Effector memory CD4-positive, alpha-beta T cell (primary cell): ENCODE data around the gene USP35.
"Not testable (repeated sequence)": the region's sequence is repeated elsewhere in the genome, so short reads cannot be mapped to it uniquely, and the experiment has no call there.

Experiments used
- DNase-seq, 3 donors: peaks; one replicate each; pipeline ENCODE4 v3.0.0-alpha.2; 2020
- H3K27ac ChIP-seq: 2 replicates; pipeline ENCODE4 v1.7.0; 2013; ENCODE audit warnings: mild to moderate bottlenecking, low read length, moderate library complexity; ENCODE audit not compliant: insufficient read depth, poor library complexity, severe bottlenecking
- H3K27me3 ChIP-seq: replicated peaks from 2 replicates; pipeline ENCODE4 v1.7.0; 2013; ENCODE audit warnings: mild to moderate bottlenecking, low read length; ENCODE audit not compliant: insufficient read depth, control insufficient read depth, poor library complexity, severe bottlenecking
- H3K36me3 ChIP-seq: 2 replicates; pipeline ENCODE4 v1.7.0; 2013; ENCODE audit warnings: mild to moderate bottlenecking, low read length, moderate library complexity; ENCODE audit not compliant: control insufficient read depth, insufficient read depth
- H3K4me1 ChIP-seq: 2 replicates; pipeline ENCODE4 v1.7.0; 2013; ENCODE audit warnings: low read length, mild to moderate bottlenecking; ENCODE audit not compliant: control insufficient read depth, insufficient read depth, poor library complexity, severe bottlenecking
- H3K4me3 ChIP-seq: 2 replicates; pipeline ENCODE4 v1.7.0; 2013; ENCODE audit warnings: low read length, low read depth, mild to moderate bottlenecking; ENCODE audit not compliant: insufficient read depth, poor library complexity, severe bottlenecking
- H3K9me3 ChIP-seq: 2 replicates; pipeline ENCODE4 v1.7.0; 2013; ENCODE audit warnings: mild to moderate bottlenecking, low read length, moderate library complexity; ENCODE audit not compliant: control insufficient read depth

Gene USP35

DNA sequence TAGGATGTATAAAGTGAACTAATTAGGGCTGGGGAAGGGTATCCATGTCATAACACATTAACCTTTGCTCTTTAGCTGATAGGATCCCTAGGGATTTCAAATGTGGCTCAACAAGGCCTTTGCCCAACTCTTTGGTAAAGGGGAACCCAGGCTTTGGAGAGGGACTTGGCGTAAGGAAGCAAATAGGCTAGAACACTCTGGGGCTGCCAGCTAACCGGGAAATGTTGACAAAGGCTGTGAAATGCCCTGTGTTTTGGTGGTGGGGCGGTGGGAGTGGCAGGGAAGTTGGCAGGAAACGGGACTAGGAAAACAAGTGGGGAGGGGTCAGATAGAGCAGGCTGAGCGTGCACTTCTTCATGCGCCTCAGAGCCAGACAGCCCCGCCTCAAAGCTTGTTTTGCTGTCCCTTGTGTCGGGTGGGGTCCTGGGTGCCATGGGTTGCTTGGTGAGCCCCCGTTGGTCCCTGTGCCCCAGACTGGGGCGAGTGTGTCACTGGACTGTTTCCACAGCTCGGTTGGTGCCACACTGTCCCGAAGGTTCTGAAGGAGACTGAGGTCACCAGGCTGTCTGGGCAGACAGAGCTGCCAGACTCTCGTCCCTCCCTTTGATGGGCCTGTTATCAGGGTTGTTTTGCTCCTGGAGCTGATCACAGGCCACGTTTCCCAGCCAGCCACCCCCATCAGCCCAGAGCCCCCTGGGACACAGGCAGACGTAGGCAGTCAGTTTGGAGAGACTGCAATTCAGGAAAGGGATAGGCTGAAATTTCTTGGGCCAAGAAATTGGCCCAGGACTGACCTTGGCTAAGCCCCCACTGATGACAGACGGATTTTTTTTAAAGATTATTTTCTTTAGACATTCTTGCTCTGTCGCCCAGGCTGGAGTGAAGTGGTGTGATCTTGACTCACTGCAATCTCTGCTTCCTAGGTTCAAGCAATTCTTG lies 19.9 kb upstream of the USP35 start:
- no peak overlapping the region for H3K4me3 ChIP-seq
- DNase-seq = no peak

DNA sequence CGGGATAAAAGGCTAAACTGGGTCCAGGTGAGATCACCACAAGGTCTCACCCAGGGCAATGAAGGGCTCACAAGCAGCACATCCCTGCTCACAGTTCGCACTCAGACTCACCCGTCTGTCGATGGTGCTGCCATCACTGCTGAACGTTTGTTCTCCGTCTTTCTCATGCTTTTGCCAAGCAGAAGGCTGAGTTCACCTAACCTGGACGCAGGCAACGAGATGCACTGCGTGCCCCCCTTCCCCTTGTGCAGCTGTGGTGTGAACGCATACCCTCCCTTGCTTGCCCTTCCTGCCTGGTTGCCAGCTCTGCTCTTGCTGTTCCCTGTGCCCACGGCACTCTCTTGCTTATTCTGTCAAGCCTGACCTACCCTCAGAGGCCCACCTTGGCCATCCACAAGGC lies 18.3 kb upstream of the USP35 start:
- DNase-seq = no peak
- Histone ChIP-seq H3K4me3 (no peak overlapping the region), H3K27me3 (no peaks in the 10 kb centered on the region), H3K36me3 (peaks cover 15% of the 10 kb centered on the region), H3K27ac (no peak overlapping the region), H3K4me1 (no peaks in the 10 kb centered on the region), H3K9me3 (no peaks in the 10 kb centered on the region)

More for the DNA sequence above, 19.9 kb upstream of the USP35 start:
- Histone ChIP-seq H3K27me3 (no peaks in the 10 kb centered on the region), H3K36me3 (peaks cover 10% of the 10 kb centered on the region), H3K27ac (no peak overlapping the region), H3K4me1 (no peaks in the 10 kb centered on the region), H3K9me3 (no peaks in the 10 kb centered on the region)

DNA sequence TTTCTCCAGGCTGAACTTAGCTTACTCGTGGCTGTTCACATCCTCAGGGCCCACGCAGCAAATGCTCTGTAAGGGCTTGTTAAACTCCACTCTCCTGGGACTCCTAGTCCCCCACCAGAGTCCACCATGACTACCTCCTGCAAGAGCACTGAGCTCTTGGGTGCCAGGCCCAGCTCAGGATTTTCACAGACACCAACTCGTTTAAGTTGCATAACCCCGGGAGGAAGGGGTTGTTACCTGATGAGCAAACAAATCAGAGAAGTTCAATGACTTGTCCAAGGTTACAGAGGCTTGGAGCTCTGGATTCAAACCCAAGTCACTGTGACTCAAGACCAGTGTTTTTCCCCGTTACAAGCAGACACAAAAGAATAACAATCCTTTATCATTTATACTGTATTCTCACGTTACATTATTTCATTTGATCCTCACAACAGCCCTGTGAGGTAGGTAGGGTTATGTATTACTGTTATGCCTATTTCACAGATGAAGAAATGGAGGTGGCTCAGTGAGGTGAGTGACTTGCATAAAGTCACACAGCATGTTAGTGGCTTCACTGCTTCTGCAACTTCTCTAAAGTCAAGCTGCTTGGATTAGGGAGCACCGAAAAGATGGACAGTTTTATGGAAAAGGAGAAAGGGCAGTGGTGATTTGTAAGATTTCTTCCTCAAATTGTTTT lies 17.7 kb upstream of the USP35 start:
- Histone ChIP-seq H3K36me3 (peaks cover 15% of the 10 kb centered on the region), H3K4me1 (no peaks in the 10 kb centered on the region), H3K4me3 (no peak overlapping the region), H3K27ac (no peak overlapping the region), H3K9me3 (no peaks in the 10 kb centered on the region), H3K27me3 (no peaks in the 10 kb centered on the region)
- DNase-seq = no peak

DNA sequence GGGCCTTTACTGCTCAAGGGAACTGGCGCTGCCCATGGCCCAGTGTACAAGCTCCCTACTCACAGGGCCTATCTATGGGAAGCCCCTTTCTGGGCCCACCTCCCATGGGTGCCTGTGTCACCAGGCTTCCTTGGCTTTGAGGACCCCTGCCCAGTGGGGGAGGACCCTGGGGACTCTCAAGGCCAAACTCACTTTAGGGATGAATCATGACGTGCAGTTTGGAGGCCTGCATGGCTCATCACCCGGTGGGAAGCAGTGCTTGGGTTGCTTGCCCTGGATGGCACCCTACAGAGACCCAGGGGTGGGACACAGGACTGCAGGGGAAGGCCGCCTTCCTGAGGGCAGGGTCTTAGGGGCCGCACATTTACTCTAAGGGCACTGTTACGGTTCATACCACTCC lies 16.8 kb upstream of the USP35 start:
- Histone ChIP-seq H3K9me3 (no peaks in the 10 kb centered on the region), H3K36me3 (peaks cover 15% of the 10 kb centered on the region), H3K4me3 (no peak overlapping the region), H3K27me3 (no peaks in the 10 kb centered on the region), H3K4me1 (no peaks in the 10 kb centered on the region), H3K27ac (no peak overlapping the region)
- DNase-seq = no peak

DNA sequence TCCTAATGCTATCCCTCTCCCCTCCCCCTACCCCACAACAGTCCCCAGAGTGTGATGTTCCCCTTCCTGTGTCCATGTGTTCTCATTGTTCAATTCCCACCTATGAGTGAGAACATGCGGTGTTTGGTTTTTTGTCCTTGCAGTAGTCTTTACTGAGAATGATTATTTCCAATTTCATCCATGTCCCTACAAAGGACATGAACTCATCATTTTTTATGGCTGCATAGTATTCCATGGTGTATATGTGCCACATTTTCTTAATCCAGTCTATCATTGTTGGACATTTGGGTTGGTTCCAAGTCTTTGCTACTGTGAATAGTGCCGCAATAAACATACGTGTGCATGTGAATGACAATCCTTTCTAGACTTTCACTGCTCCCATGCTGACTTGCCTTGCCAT lies 12.9 kb upstream of the USP35 start:
- peaks cover 15% of the 10 kb centered on the region for H3K36me3 ChIP-seq
- not testable (repeated sequence) for H3K9me3 ChIP-seq, H3K4me3 ChIP-seq, DNase-seq, H3K27ac ChIP-seq, H3K4me1 ChIP-seq, H3K27me3 ChIP-seq

DNA sequence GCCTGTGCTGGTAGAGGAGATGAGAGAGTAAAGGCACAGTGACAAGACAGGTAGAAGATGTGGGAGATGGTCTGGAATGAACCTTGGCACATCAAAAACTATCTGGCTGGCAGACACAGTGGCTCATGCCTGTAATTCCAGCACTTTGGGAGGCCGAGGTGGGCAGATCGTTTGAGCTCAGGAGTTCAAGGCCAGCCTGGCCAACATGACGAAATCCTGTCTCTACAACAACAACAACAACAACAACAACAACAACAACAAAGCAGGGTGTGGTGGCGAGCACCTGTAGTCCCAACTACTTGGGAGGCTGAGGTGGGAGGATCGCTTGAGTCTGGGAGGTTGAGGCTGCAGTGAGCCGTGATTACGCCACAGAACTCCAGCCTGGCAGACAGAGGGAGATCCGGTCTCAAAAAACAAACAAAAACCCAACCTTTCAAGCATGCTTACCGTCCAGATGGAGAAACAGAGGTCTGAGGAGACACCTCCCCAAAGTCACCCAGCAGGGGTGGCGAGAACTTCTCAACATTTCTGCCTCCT lies 12.0 kb upstream of the USP35 start:
- no peak overlapping the region for H3K27ac ChIP-seq
- DNase-seq = no peak
- no peak overlapping the region for H3K4me3 ChIP-seq
- no peaks in the 10 kb centered on the region for H3K4me1 ChIP-seq
- no peaks in the 10 kb centered on the region for H3K27me3 ChIP-seq
- peaks cover 15% of the 10 kb centered on the region for H3K36me3 ChIP-seq
- no peaks in the 10 kb centered on the region for H3K9me3 ChIP-seq

DNA sequence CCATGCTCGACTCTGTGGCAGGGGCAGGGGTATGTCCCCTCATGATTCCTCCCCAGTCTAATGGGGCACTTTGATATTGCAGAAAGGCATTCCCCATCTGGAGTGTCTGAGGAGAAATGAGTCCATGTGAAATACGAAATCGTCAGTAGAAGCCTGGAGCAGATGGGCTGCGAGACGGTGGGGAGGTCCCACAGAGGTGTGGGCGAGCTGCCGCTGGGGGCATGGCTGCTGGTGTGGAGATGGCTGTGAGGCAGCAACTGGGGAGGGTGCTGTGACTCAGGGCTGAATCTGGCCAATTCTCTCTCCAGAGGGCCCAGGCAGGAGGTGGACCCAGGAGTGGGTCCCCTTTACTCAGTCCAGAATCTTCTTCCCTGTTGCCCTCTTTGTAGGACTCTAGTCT lies 11.5 kb upstream of the USP35 start:
- H3K4me3 ChIP-seq = no peak overlapping the region
- no peaks in the 10 kb centered on the region for H3K27me3 ChIP-seq
- no peak for DNase-seq
- no peaks in the 10 kb centered on the region for H3K4me1 ChIP-seq
- H3K36me3 ChIP-seq = peaks cover 15% of the 10 kb centered on the region
- no peak overlapping the region for H3K27ac ChIP-seq
- H3K9me3 ChIP-seq = no peaks in the 10 kb centered on the region

DNA sequence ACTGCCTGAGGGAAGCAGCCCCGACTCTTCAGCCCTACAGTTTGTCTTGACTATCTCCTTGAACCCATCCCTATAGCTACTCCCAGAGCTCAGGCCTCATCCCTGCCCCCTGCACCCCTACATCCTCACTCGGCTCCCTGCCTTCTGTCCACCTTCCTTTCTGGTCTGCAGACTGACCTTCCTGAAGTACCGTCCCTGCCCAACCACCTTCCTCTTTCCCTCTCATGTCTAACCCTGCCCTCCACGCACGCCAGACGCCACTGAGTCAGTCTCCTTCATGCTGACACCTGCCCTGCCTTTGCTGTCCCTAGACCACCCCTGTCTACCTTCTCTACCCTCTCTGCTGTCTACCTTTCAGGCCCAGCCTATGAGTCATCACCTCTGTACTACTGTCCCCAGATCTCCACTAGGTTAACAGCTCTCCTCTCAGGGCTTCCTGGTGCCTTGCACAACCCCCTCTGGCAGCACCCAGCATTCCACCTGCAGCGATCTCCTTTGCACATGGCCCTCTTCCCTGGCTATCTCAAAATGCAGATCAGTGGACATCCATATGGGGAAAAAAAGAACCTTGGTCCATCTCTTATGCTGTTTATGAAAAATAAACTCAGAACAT lies 9.2 kb upstream of the USP35 start:
- Histone ChIP-seq H3K9me3 (no peaks in the 10 kb centered on the region), H3K4me1 (no peaks in the 10 kb centered on the region), H3K27me3 (no peaks in the 10 kb centered on the region), H3K4me3 (no peak overlapping the region), H3K27ac (no peak overlapping the region), H3K36me3 (no peaks in the 10 kb centered on the region)
- no peak for DNase-seq

DNA sequence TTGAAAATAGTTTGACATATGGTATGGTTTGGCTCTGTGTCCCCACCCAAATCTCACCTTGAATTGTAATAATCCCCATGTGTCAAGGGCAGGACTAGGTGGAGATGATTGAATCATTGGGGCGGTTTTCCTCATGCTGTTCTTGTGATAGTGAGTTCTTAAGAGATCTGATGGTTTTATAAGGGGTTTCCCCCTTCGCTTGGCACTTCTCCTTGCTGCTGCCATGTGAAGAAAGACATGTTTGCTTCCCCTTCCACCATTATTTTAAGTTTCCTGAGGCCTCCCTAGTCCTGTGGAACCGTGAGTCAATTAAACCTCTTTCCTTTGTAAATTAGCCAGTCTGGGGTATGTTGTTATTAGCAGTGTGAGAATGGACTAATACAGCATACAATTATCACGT lies 8.0 kb upstream of the USP35 start:
- Histone ChIP-seq H3K9me3 (no peaks in the 10 kb centered on the region), H3K4me3 (no peak overlapping the region), H3K27me3 (no peaks in the 10 kb centered on the region), H3K27ac (no peak overlapping the region), H3K36me3 (no peaks in the 10 kb centered on the region), H3K4me1 (no peaks in the 10 kb centered on the region)
- no peak for DNase-seq

DNA sequence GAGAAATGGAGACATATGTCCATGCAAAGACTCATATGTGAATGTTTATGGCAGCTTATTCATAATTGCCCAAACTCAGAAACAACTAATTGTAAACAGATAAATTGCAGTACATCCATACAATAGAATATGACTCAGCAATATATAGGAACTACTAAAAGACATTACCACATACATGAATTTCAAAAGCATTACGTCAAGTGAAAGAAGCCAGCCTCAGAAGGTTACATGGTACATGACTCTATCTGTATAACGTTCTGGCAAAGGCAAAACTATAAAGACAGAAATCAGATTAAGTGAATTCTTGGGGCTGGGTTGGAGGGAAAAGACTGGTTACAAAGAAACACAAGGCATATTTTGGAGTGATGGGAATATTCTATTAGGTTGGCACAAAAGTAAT lies 7.5 kb upstream of the USP35 start:
- Histone ChIP-seq H3K36me3 (no peaks in the 10 kb centered on the region), H3K9me3 (no peaks in the 10 kb centered on the region), H3K4me3 (no peak overlapping the region), H3K4me1 (no peaks in the 10 kb centered on the region), H3K27me3 (no peaks in the 10 kb centered on the region), H3K27ac (no peak overlapping the region)
- no peak for DNase-seq
